GM18505 (cell line): ENCODE results near the gene TAF8.

Experiments
- ATAC-seq: cut with Tn5 transposase; IDR thresholded peaks from one replicate; pipeline ENCODE4 v1.9.1; 2021; ENCODE audit not compliant: unreplicated experiment
- POLR2A ChIP-seq: IDR thresholded peaks from 4 replicates; pipeline ENCODE4 v1.6.1; 2011; ENCODE audit warnings: borderline replicate concordance; ENCODE audit not compliant: insufficient read depth, insufficient read length; ENCODE audit errors: extremely low read depth

Gene TAF8

GRCh38 chr6:42103753-42104094 is 53.4 kb downstream of the TAF8 start:
- no peak for ATAC-seq
- TF ChIP-seq POLR2A, result no peak

- TF ChIP-seq POLR2A, result no peak
- ATAC-seq, result peak; percentile 65
These were observed 53.9 kb downstream of the TAF8 start for GRCh38 chr6:42104095-42104803.

DNA sequence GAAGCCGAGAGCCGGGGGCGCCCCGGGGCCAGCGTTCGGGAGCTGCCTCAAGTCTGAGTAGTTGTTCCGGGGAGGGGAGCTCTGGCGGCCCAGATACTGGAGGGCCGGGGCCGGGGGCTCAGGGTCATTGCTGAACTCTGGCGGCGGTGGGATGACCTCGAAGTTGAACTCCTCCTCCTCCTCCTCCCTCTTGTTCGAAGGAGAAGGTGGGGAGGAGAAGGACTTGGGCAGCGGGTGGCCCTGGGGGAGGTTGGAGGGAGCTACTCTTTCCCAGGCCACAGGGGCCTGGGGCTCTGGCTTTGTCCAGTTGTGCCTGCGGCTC is 54.4 kb downstream of the TAF8 start:
- no peak for ATAC-seq
- TF ChIP-seq POLR2A, result no peak

- no peak for TF ChIP-seq POLR2A
- ATAC-seq, result no peak
These were observed 54.9 kb downstream of the TAF8 start for GRCh38 chr6:42105156-42105648.

GRCh38 chr6:42105709-42106108 is 55.4 kb downstream of the TAF8 start:
- ATAC-seq, result no peak
- no peak for TF ChIP-seq POLR2A

DNA sequence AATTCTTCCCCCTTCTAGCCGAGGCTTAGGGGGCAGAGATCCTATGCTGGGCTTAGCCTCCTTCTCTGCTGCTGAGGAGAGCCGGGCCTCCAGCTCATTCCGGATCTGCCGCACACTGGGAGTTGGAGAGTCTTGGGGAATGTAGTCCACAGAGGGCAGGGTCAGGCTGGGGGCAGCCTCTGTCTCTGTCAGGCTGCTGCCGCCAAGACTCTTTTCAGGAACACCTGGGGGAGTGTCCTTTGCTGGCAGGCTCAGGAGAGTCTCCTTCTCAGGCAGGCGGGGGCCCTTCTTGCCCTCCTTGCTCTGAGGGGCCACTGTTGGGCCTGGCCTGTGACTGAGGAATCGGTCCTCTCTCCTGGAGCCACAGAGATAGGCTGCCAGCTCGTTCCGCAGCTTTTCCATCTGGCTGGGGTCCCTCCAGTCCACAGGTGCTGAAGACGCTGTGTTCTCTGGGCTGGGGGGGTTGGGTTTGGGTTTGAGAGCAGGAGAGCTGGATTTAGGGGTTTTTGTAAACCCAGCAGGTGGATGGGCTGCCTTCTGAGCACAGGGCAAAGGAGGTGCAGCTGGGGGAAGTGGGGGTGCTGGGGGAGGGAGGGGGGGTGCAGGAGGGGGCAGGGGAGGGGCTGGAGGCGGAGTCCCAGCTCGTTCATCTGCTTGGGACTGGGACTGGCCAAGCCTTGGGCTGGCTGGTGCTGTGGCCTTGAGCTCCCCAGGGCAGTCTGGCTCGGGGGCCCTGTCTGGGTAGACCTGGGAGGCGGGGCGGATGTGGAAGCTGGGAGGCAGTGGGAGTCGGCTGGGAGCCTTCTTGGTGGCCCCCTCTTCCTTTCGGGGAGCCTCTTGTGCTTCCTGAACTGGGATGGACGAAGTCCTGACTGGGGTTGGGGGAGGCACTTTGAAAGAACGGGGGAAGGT is 56.0 kb downstream of the TAF8 start:
- TF ChIP-seq POLR2A, result no peak
- no peak for ATAC-seq

- ATAC-seq, result no peak
- TF ChIP-seq POLR2A, result no peak
These were observed 57.7 kb downstream of the TAF8 start for GRCh38 chr6:42108071-42108470.

- TF ChIP-seq POLR2A, result no peak
- no peak for ATAC-seq
These were observed 60.4 kb downstream of the TAF8 start for GRCh38 chr6:42110683-42111082.

- no peak for ATAC-seq
- TF ChIP-seq POLR2A, result no peak
These were observed 62.0 kb downstream of the TAF8 start for GRCh38 chr6:42112351-42112750.

DNA sequence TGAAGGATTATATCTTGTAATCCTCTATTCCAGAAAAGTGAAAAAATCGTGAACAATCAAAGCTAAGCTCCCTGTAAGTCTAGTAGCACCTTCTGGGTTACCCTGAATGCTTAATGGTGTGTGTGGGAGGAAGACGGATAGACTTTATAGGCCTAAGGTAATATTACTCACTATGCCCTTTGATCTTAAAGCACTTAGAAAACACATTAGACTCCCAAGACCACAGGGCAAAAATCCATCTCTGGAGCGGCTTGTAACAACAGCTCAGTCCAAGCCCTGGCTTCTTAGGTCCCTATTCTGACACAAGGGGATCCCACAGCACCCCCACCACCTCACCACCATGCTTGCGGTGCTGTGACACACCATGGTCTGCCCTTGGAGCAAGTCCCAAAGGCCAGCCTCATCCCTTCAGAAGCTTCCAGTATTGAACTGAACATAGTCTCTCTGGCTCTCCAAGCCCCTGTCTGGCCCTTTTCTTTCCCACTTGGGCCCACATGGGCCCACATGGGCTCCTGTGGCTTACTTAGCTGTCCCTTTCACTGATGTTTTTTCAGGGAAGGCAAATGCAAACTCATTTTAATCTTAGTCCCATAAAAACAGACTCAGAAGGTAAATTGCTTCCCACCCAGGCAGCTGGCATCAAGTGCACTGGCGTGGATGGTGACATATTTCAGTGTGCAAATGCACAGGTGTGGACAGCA is 63.8 kb downstream of the TAF8 start:
- TF ChIP-seq POLR2A, result no peak
- no peak for ATAC-seq

- no peak for ATAC-seq
- TF ChIP-seq POLR2A, result no peak
These were observed 67.5 kb downstream of the TAF8 start for GRCh38 chr6:42117843-42118161.

DNA sequence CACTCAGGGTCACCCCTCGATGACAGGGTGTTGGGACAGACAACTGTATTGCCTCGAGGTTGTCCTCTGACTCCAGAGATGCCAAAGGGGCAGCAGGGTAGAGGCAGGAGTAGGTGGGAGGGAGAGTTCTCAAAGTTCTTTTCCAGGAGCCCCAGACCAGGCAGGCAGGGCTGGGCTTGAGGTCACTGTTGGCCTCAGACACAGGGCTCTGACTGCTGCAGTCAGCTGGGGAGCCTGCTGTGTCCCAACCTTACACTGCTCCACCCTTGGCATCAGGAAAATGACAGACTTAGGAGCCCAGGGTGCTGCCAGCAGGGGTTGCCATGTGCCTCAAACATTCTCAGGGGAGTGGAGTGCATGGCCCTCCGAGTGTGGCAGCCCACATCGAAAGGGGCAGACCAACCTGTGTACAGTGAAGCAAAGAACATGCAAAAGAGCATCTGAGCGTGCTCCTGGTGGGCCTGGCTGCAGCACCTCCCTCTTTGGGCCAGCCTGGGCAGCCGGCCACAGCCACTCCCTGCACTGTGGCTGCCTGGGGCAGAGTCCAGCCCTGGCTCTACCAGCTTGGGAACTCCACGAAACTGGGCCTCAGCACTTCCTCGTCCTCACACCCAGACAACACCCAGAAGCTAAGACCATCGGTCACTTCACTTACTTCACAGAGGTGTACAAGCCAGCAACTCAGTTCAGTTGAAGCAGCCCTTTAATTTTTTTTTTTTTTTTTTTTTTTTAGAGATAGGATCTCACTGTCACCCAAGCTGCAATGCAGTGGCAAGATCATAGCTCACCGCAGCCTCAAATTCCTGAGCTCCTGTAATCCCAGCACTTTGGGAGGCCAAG is 68.1 kb downstream of the TAF8 start:
- ATAC-seq, result no peak
- TF ChIP-seq POLR2A, result no peak

- no peak for TF ChIP-seq POLR2A
- ATAC-seq, result no peak
These were observed 70.9 kb downstream of the TAF8 start for GRCh38 chr6:42120895-42121865.
